IMR-90 (cell line): ENCODE results near the gene ZNF362. TPM values are rescaled to one million over a fixed set of nuclear protein-coding genes. Genes with fewer than 3 reads are reported as not detected.

Experiments used
- ATAC-seq: fragments of 200-7000 bp; cut with Tn5 transposase; 2 replicates; pipeline ENCODE4 v1.9.1; 2020; ENCODE audit warnings: low read depth, mild to moderate bottlenecking, moderate library complexity
- BruUV-seq: library from RNA; stranded (reverse); fragments of 400-500 nt; replicated peaks from 2 replicates; lab custom pipeline; 2021; lab: Mats Ljungman, UMichigan
- CTCF ChIA-PET: fragments of 300-600 bp; formaldehyde crosslinking; extraction: SDS; loops from one replicate; lab custom pipeline; 2021; ENCODE audit warnings: antibody characterized with exemption; lab: Yijun Ruan, JAX
- POLR2A ChIA-PET: fragments of 300-600 bp; sonication (Branson Sonifier 250); formaldehyde crosslinking; loops from one replicate; lab custom pipeline; 2022; ENCODE audit warnings: antibody characterized with exemption; ENCODE audit not compliant: unreplicated experiment; lab: Charles Lee
- DNase-seq: peaks from one replicate; pipeline ENCODE4 v3.0.0; 2013
- H2AFZ ChIP-seq: replicated peaks from 2 replicates; pipeline ENCODE3; 2013; ENCODE audit warnings: low read length, mild to moderate bottlenecking; ENCODE audit not compliant: poor library complexity
- H2AK5ac ChIP-seq: 2 replicates; pipeline ENCODE4 v1.6.1; 2013; ENCODE audit warnings: low read depth, low read length, inconsistent platforms
- H2AK9ac ChIP-seq: replicated peaks from 2 replicates; pipeline ENCODE3; 2013; ENCODE audit warnings: mild to moderate bottlenecking, low read depth, low read length, moderate library complexity; ENCODE audit not compliant: poor library complexity
- H2BK120ac ChIP-seq: 2 replicates; pipeline ENCODE4 v1.6.1; 2013; ENCODE audit warnings: low read depth, low read length, inconsistent platforms
- H2BK15ac ChIP-seq: 3 replicates; pipeline ENCODE4 v1.6.1; 2013; ENCODE audit warnings: low read depth, low read length, inconsistent platforms
- H2BK20ac ChIP-seq: 2 replicates; pipeline ENCODE4 v1.6.1; 2013; ENCODE audit warnings: low read depth, mild to moderate bottlenecking, inconsistent platforms, low read length, moderate library complexity
- H2BK5ac ChIP-seq: 2 replicates; pipeline ENCODE4 v1.6.1; 2013; ENCODE audit warnings: mild to moderate bottlenecking, low read depth, low read length, inconsistent platforms; ENCODE audit not compliant: poor library complexity, severe bottlenecking
- H3K14ac ChIP-seq: replicated peaks from 2 replicates; pipeline ENCODE4 v1.6.1; 2013; ENCODE audit warnings: low read depth, low read length, inconsistent platforms
- H3K18ac ChIP-seq: 2 replicates; pipeline ENCODE4 v1.6.1; 2013; ENCODE audit warnings: low read depth, low read length, control low read depth
- H3K23ac ChIP-seq: 2 replicates; pipeline ENCODE4 v1.6.1; 2013; ENCODE audit warnings: low read depth, low read length, inconsistent platforms
- H3K27ac ChIP-seq: 2 replicates; pipeline ENCODE4 v1.5.1; 2013; ENCODE audit warnings: mild to moderate bottlenecking, control low read depth, low read length; ENCODE audit not compliant: insufficient read depth
- H3K27me3 ChIP-seq: 2 replicates; pipeline ENCODE4 v1.6.1; 2013; ENCODE audit warnings: low read length; ENCODE audit not compliant: control insufficient read depth, insufficient read depth
- H3K36me3 ChIP-seq: 2 replicates; pipeline ENCODE4 v1.6.1; 2013; ENCODE audit warnings: low read length, mixed read lengths; ENCODE audit not compliant: control insufficient read depth, insufficient read depth
- H3K4ac ChIP-seq: 2 replicates; pipeline ENCODE4 v1.6.1; 2013; ENCODE audit warnings: low read depth, low read length, inconsistent platforms
- H3K4me1 ChIP-seq: 2 replicates; pipeline ENCODE4 v1.6.1; 2013; ENCODE audit warnings: low read length, mixed read lengths; ENCODE audit not compliant: control insufficient read depth, insufficient read depth
- H3K4me2 ChIP-seq: 2 replicates; pipeline ENCODE4 v1.6.1; 2013; ENCODE audit warnings: low read depth, mild to moderate bottlenecking, control low read depth, low read length, moderate library complexity
- H3K4me3 ChIP-seq: 2 replicates; pipeline ENCODE4 v1.5.1; 2013; ENCODE audit warnings: low read depth, mild to moderate bottlenecking, control low read depth, low read length, moderate library complexity; ENCODE audit not compliant: insufficient read depth
- H3K56ac ChIP-seq: 2 replicates; pipeline ENCODE4 v1.6.1; 2013; ENCODE audit warnings: low read length, inconsistent platforms; ENCODE audit not compliant: insufficient read depth; ENCODE audit errors: extremely low read depth
- H3K79me1 ChIP-seq, 2 experiments: 2 replicates each; pipeline ENCODE4 v1.6.1; 2013; ENCODE audit warnings: low read length in 2 of 2, inconsistent platforms in 1 of 2, low read depth in 1 of 2
- H3K9ac ChIP-seq: 2 replicates; pipeline ENCODE4 v1.6.1; 2013; ENCODE audit warnings: low read depth, low read length, control low read depth
- H3K9me1 ChIP-seq: 2 replicates; pipeline ENCODE4 v1.6.1; 2013; ENCODE audit warnings: low read length, inconsistent platforms; ENCODE audit not compliant: insufficient read depth
- H3K9me3 ChIP-seq: 2 replicates; pipeline ENCODE4 v1.6.1; 2013; ENCODE audit warnings: low read length; ENCODE audit not compliant: control insufficient read depth, insufficient read depth
- H4K20me1 ChIP-seq: 2 replicates; pipeline ENCODE4 v1.6.1; 2013; ENCODE audit warnings: low read length, inconsistent platforms; ENCODE audit not compliant: insufficient read depth
- H4K5ac ChIP-seq: 2 replicates; pipeline ENCODE4 v1.6.1; 2013; ENCODE audit warnings: mild to moderate bottlenecking, low read depth, low read length, control low read depth
- H4K8ac ChIP-seq, 2 experiments: 2 replicates each; pipeline ENCODE4 v1.6.1; 2013; ENCODE audit warnings: low read depth in 2 of 2, low read length in 2 of 2, control low read depth in 1 of 2, inconsistent platforms in 1 of 2
- H4K91ac ChIP-seq: 2 replicates; pipeline ENCODE4 v1.6.1; 2013; ENCODE audit warnings: low read depth, low read length, inconsistent platforms; ENCODE audit not compliant: insufficient read depth
- BHLHE40 ChIP-seq: fragments of 150-350 bp; IDR thresholded peaks from 2 replicates; pipeline ENCODE4 v1.6.1; 2016; ENCODE audit warnings: mild to moderate bottlenecking, low read depth, low read length
- CEBPB ChIP-seq: IDR thresholded peaks from 2 replicates; pipeline ENCODE4 v1.6.1; 2012; ENCODE audit warnings: low read depth, low read length, improper control_type of control experiment
- CHD1 ChIP-seq: IDR thresholded peaks from 2 replicates; pipeline ENCODE4 v1.6.1; 2012; ENCODE audit warnings: low read depth, low read length, improper control_type of control experiment
- CTCF ChIP-seq: conservative IDR thresholded peaks from 2 replicates; pipeline ENCODE4 v1.5.1; 2012; ENCODE audit warnings: mild to moderate bottlenecking, low read depth, low read length, improper control_type of control experiment
- ELK1 ChIP-seq: fragments of 150-350 bp; IDR thresholded peaks from 2 replicates; pipeline ENCODE4 v1.6.1; 2016; ENCODE audit warnings: low read depth, mild to moderate bottlenecking, low read length, moderate library complexity, borderline replicate concordance
- FOS ChIP-seq: fragments of 150-350 bp; IDR thresholded peaks from 2 replicates; pipeline ENCODE4 v1.6.1; 2016; ENCODE audit warnings: low read depth, low read length
- MAFK ChIP-seq: IDR thresholded peaks from 2 replicates; pipeline ENCODE4 v1.6.1; 2012; ENCODE audit warnings: low read depth, low read length, improper control_type of control experiment
- MAZ ChIP-seq: IDR thresholded peaks from 2 replicates; pipeline ENCODE4 v1.6.1; 2012; ENCODE audit warnings: low read depth, mild to moderate bottlenecking, low read length, improper control_type of control experiment, moderate library complexity, borderline replicate concordance
- MXI1 ChIP-seq: IDR thresholded peaks from 2 replicates; pipeline ENCODE4 v1.6.1; 2012; ENCODE audit warnings: low read depth, mild to moderate bottlenecking, low read length, moderate library complexity, borderline replicate concordance
- NFE2L2 ChIP-seq: fragments of 150-350 bp; IDR thresholded peaks from 2 replicates; pipeline ENCODE4 v1.6.1; 2016; ENCODE audit warnings: low read depth, mild to moderate bottlenecking, low read length
- POLR2A ChIP-seq: IDR thresholded peaks from 2 replicates; pipeline ENCODE4 v1.6.1; 2012; ENCODE audit warnings: mild to moderate bottlenecking, low read depth, low read length
- RAD21 ChIP-seq: IDR thresholded peaks from 2 replicates; pipeline ENCODE4 v1.6.1; 2012; ENCODE audit warnings: low read length, improper control_type of control experiment
- RCOR1 ChIP-seq: IDR thresholded peaks from 2 replicates; pipeline ENCODE4 v1.6.1; 2012; ENCODE audit warnings: mild to moderate bottlenecking, low read length, improper control_type of control experiment; ENCODE audit not compliant: insufficient replicate concordance
- RFX5 ChIP-seq: IDR thresholded peaks from 2 replicates; pipeline ENCODE4 v1.8.0; 2012; ENCODE audit warnings: low read depth, mild to moderate bottlenecking, low read length, moderate library complexity
- SMC3 ChIP-seq: fragments of 150-350 bp; IDR thresholded peaks from 2 replicates; pipeline ENCODE4 v1.6.1; 2016; ENCODE audit warnings: low read depth, mild to moderate bottlenecking, antibody characterized with exemption, low read length, moderate library complexity
- USF2 ChIP-seq: fragments of 150-350 bp; IDR thresholded peaks from 2 replicates; pipeline ENCODE4 v1.6.1; 2017; ENCODE audit warnings: mild to moderate bottlenecking, antibody characterized with exemption, low read length, low read depth
- WGBS, 2 experiments: methylation state at CpG; one replicate each; pipeline versions ENCODE4 v1.1.5 to v1.1.7; 2013; ENCODE audit warnings: missing lambda C conversion rate in 2 of 2; ENCODE audit not compliant: insufficient read length in 1 of 2; ENCODE audit errors: extremely low coverage in 2 of 2; 5-methylcytosine and 5-hydroxymethylcytosine counted together
- dilution Hi-C: fragments of 300-500 bp; cut with HindIII; formaldehyde crosslinking; loops from one replicate; pipeline ENCODE4 v1.14.3; 2018; ENCODE audit warnings: low sequenced_read_pairs; ENCODE audit not compliant: unreplicated experiment
- in situ Hi-C: fragments of 300-500 bp; cut with MboI; formaldehyde crosslinking; loops from 3 replicates; pipeline ENCODE4 v1.14.3; 2019; ENCODE audit warnings: low sequenced_read_pairs, inconsistent platforms, mixed read lengths
- intact Hi-C: fragments of 100-400 bp; cut with micrococcal nuclease; formaldehyde crosslinking; loops from 2 replicates; pipeline ENCODE4 v1.10.0; 2022
- polyA plus RNA-seq, 3 experiments: library from polyadenylated mRNA; depleted of rRNA; stranded (reverse); fragments of >200 nt; gene quantifications; 2 replicates each; pipeline ENCODE4 v1.2.3, GENCODE V29; 2012; ENCODE audit warnings: low replicate concordance in 1 of 3
- total RNA-seq: library from RNA; depleted of rRNA; stranded (reverse); fragments of >200 nt; gene quantifications from 2 replicates; pipeline ENCODE4 v1.2.3, GENCODE V29; 2012

Gene ZNF362
- total and polyA plus RNA-seq, 2 of the 4 experiments (the other 2 are of a cell fraction), result 5.7 to 12.9 TPM

DNA sequence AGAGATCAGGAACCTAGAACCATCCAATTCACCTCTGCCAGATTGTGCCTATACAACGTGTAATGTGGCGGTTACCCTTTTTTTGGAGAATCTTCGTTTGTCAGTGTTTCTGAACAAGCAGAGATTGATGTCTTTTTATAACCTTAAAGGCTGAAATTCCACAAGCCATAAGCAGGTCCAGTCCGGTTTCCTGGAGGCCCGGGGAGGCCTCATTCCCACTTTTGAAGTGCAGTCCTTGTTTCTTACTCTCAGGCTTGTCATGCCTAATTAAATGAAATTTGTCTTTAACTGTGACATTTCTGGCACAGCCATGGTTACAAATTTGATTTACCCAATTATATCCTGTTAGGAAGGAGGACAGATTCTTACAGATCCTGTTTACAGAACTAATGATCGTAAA lies 27.8 kb downstream of the ZNF362 start:
- in situ Hi-C loops, result no loop called here
- no peak overlapping the region for H4K91ac ChIP-seq
- no peak overlapping the region for H3K4me2 ChIP-seq
- CTCF ChIA-PET, result interaction anchor here (1.2 kb wide), 1 partner anchor 12 kb away, joined by 3 read pairs; no protein-coding TSS in a partner anchor
- no peak overlapping the region for H2BK20ac ChIP-seq
- H3K18ac ChIP-seq, result no peak overlapping the region
- WGBS, 2 experiments, result no CpG with 5 or more reads among the region's 6 CpGs
- no peaks in the 10 kb centered on the region for H4K20me1 ChIP-seq
- H3K79me1 ChIP-seq, result peaks cover 0 to 4% of the 10 kb centered on the region in 2 experiments; a peak in 1 of 4 replicates
- no peak overlapping the region for H3K9ac ChIP-seq
- H2BK120ac ChIP-seq, result no peak overlapping the region
- H3K4ac ChIP-seq, result no peak overlapping the region
- DNase-seq (no peak), ATAC-seq (no peak)
- H2AFZ ChIP-seq, result no peak overlapping the region
- H2BK5ac ChIP-seq, result no peak overlapping the region
- no peak overlapping the region for H4K5ac ChIP-seq
- H3K9me1 ChIP-seq, result peaks cover 4% of the 10 kb centered on the region; the same call in 1 of the 2 replicates
- intact Hi-C loops, result loop anchor here (10.0 kb wide), 1 partner anchor 179 kb away; no protein-coding TSS in a partner anchor
- TF ChIP-seq FOS, result no peak
- no peak for TF ChIP-seq POLR2A
- no peak for TF ChIP-seq BHLHE40
- TF ChIP-seq MXI1, result no peak
- TF ChIP-seq SMC3, result no peak
- TF ChIP-seq NFE2L2, result no peak
- TF ChIP-seq MAFK, result no peak
- no peak for TF ChIP-seq USF2
- TF ChIP-seq ELK1, result no peak
- TF ChIP-seq RAD21, result no peak
- no peak for TF ChIP-seq MAZ
- no peak for TF ChIP-seq CHD1
- TF ChIP-seq RFX5, result no peak
- no peak for TF ChIP-seq CTCF
- no peak for TF ChIP-seq RCOR1
- TF ChIP-seq CEBPB, result no peak
- H3K23ac ChIP-seq, result no peak overlapping the region
- POLR2A ChIA-PET, result no interaction called here
- no peak overlapping the region for H3K4me3 ChIP-seq
- no peak overlapping the region for H2AK5ac ChIP-seq
- no peak overlapping the region for H3K56ac ChIP-seq
- no peak overlapping the region for H3K14ac ChIP-seq
- no peak overlapping the region for H3K27ac ChIP-seq
- BruUV-seq, result no TSS peak
- H4K8ac ChIP-seq, result no peak overlapping the region
- H3K36me3 ChIP-seq, result peaks cover 39% of the 10 kb centered on the region
- no peaks in the 10 kb centered on the region for H3K27me3 ChIP-seq
- dilution Hi-C loops, result no loop called here
- H2AK9ac ChIP-seq, result no peak overlapping the region
- no peak overlapping the region for H2BK15ac ChIP-seq
- H3K9me3 ChIP-seq, result no peaks in the 10 kb centered on the region
- no peaks in the 10 kb centered on the region for H3K4me1 ChIP-seq
